ENCODE measurements around the gene EFCAB12. TPM values are rescaled to one million over a fixed set of nuclear protein-coding genes. Genes with fewer than 3 reads are reported as not detected.

Gene EFCAB12
- total RNA-seq, 1 donor from 2014 or later: not detected

DNA sequence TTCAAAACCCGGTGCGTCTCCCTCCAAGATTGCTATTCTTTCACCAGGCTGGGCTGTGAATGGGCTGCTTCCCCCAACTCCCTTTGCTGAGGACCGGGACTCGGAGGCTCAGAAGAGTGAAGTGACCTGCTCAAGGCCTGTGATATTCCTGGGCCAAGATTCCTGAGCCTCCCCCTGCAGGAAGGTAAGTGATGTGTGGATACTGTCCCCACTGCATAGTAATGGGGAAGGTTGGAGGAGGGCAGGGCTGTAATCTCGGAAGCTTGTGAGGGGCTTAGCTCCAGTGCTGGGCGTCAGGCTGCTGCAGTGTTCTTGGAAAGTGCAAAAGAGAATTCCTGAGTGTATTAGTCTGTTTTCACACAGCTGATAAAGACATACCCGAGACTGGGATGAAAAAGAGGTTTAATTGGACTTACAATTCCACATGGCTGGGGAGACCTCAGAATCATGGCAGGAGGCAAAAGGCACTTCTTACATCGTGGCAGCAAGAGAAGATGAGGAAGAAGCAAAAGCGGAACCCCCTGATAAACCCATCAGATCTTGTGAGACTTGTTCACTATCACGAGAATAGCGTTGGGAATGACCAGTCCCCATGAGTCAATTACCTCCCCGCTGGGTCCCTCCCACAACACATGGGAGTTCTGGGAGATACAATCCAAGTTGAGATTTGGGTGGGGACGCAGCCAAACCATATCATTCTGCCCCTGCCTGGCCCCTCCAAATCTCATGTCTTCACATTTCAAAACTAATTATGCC, 67.6 kb downstream of the EFCAB12 start:
- DNase-seq (ENCODE audit: low read depth) (no peak), FAIRE-seq (no peak)
- Histone ChIP-seq H3K27me3 (ENCODE audit: control insufficient read depth, insufficient read depth, low read length) (no peaks in the 10 kb centered on the region), H3K4me3 (ENCODE audit: low read depth, low read length) (no peak overlapping the region), H3K36me3 (ENCODE audit: control insufficient read depth, insufficient read depth, low read length) (no peaks in the 10 kb centered on the region)
- TF ChIP-seq, protein P1, sequence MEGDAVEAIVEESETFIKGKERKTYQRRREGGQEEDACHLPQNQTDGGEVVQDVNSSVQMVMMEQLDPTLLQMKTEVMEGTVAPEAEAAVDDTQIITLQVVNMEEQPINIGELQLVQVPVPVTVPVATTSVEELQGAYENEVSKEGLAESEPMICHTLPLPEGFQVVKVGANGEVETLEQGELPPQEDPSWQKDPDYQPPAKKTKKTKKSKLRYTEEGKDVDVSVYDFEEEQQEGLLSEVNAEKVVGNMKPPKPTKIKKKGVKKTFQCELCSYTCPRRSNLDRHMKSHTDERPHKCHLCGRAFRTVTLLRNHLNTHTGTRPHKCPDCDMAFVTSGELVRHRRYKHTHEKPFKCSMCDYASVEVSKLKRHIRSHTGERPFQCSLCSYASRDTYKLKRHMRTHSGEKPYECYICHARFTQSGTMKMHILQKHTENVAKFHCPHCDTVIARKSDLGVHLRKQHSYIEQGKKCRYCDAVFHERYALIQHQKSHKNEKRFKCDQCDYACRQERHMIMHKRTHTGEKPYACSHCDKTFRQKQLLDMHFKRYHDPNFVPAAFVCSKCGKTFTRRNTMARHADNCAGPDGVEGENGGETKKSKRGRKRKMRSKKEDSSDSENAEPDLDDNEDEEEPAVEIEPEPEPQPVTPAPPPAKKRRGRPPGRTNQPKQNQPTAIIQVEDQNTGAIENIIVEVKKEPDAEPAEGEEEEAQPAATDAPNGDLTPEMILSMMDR (IDR thresholded peaks at IDR 0.05; ENCODE audit: insufficient read depth, low read length, severe bottlenecking): no peak

- DNase-seq (ENCODE audit: low read depth) (no peak), FAIRE-seq (no peak)
- Histone ChIP-seq H3K27me3 (ENCODE audit: control insufficient read depth, insufficient read depth, low read length) (no peaks in the 10 kb centered on the region), H3K36me3 (ENCODE audit: control insufficient read depth, insufficient read depth, low read length) (no peaks in the 10 kb centered on the region), H3K4me3 (ENCODE audit: low read depth, low read length) (no peak overlapping the region)
- TF ChIP-seq, protein P1 (IDR thresholded peaks at IDR 0.05; ENCODE audit: insufficient read depth, low read length, severe bottlenecking): no peak
These were observed 68.2 kb downstream of the EFCAB12 start for GRCh38 chr3:129360171-129360611.

DNA sequence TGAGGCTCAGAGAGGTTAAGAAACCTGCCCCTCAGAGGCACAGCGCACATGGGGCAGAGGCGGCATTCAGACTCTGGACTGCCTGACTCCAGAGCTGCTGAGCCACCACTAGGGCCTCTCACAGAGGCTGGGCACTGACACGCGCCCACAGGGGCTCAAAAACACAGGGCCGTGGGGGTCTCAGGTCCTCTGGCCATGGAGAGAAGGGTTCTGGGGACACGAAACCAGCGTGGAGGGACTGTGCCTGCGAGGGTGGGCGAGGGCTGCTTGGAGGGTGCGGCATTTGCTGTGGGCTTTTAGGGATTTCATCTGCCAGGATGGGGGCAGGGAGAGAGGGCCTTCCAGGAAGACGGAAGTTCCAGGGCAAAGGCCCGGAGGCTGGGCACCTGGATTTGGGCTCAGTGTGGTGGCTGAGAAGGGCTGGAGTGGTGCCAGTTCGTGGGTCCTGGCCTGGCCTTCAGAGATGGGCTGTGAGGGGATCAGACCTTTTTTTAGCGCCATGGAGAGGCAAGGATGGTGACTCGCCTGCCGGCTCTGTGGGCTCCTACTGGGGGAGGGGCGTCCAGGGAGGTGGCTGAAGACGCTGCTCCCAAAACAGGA, 69.6 kb downstream of the EFCAB12 start:
- H3K4me3 ChIP-seq (ENCODE audit: low read depth, low read length): no peak overlapping the region
- no peaks in the 10 kb centered on the region for H3K36me3 ChIP-seq (ENCODE audit: control insufficient read depth, insufficient read depth, low read length)
- no peak for DNase-seq (ENCODE audit: low read depth)
- FAIRE-seq: no peak
- H3K27me3 ChIP-seq (ENCODE audit: control insufficient read depth, insufficient read depth, low read length): no peaks in the 10 kb centered on the region
- TF ChIP-seq, protein P1 (IDR thresholded peaks at IDR 0.05; ENCODE audit: insufficient read depth, low read length, severe bottlenecking): no peak

DNA sequence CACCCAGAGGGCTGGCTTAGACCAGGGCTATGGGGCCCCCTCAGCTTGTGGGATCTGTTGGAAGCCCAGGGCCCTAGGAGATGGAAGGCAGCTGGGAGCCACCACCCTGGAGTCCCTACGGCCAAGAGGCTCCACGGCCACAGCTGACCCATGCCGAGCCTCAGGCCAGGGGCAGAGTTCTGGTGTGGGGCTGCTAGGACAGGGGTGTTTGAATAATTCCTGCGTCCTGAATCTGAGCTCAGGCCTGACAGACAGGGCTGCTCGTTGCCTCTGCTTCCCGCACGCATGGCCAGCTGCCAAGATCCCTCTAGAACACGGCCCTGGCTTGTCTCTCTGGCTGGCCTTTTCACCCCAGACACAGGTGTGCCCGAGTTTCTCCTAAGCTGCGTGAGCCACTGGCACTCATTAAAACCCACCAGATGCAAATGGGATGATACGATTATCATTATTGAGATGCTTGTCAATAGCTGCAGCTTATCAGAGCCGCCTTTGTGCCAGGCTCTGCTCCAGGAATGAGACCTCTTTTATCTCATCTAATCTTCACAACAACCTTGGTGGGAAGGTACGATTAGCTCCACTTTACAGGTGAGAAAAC, 70.2 kb downstream of the EFCAB12 start:
- TF ChIP-seq, protein P1 (IDR thresholded peaks at IDR 0.05; ENCODE audit: insufficient read depth, low read length, severe bottlenecking): no peak
- DNase-seq (ENCODE audit: low read depth): peak; percentile 34
- Histone ChIP-seq H3K4me3 (ENCODE audit: low read depth, low read length) (no peak overlapping the region), H3K27me3 (ENCODE audit: control insufficient read depth, insufficient read depth, low read length) (no peaks in the 10 kb centered on the region), H3K36me3 (ENCODE audit: control insufficient read depth, insufficient read depth, low read length) (no peaks in the 10 kb centered on the region)
- no peak for FAIRE-seq

GRCh38 chr3:129357616-129358015, 70.8 kb downstream of the EFCAB12 start:
- FAIRE-seq (no peak), DNase-seq (ENCODE audit: low read depth) (no peak)
- H3K4me3 ChIP-seq (ENCODE audit: low read depth, low read length): no peak overlapping the region
- TF ChIP-seq, protein P1 (IDR thresholded peaks at IDR 0.05; ENCODE audit: insufficient read depth, low read length, severe bottlenecking): no peak
- no peaks in the 10 kb centered on the region for H3K27me3 ChIP-seq (ENCODE audit: control insufficient read depth, insufficient read depth, low read length)
- no peaks in the 10 kb centered on the region for H3K36me3 ChIP-seq (ENCODE audit: control insufficient read depth, insufficient read depth, low read length)
